Neural crest cell (in vitro differentiated cells): ENCODE measurements around the gene HECW1. TPM values are rescaled to one million over a fixed set of nuclear protein-coding genes. Genes with fewer than 3 reads are reported as not detected.
A peak's percentile ranks its signal among the peaks of the same experiment; 100 is the strongest.

Experiments used
- DNase-seq: peaks from one replicate; pipeline ENCODE4 v3.0.0; 2021; ENCODE audit warnings: low read depth, mixed read lengths, low spot score
- H3K27ac Mint-ChIP-seq: one replicate; pipeline ENCODE4 v1.8.0; 2021; ENCODE audit warnings: mild to moderate bottlenecking, mixed read lengths; ENCODE audit not compliant: unreplicated experiment
- H3K27me3 Mint-ChIP-seq: 2 replicates; pipeline ENCODE4 v1.8.0; 2021; ENCODE audit warnings: low read depth, mild to moderate bottlenecking, mixed read lengths
- H3K36me3 Mint-ChIP-seq: 2 replicates; pipeline ENCODE4 v1.8.0; 2021; ENCODE audit warnings: low read depth, mild to moderate bottlenecking, mixed read lengths
- H3K4me1 Mint-ChIP-seq: 2 replicates; pipeline ENCODE4 v1.8.0; 2021; ENCODE audit warnings: mixed read lengths
- H3K4me3 Mint-ChIP-seq: one replicate; pipeline ENCODE4 v1.8.0; 2021; ENCODE audit warnings: mild to moderate bottlenecking, mixed read lengths
- H3K9me3 Mint-ChIP-seq: 2 replicates; pipeline ENCODE4 v1.8.0; 2021; ENCODE audit warnings: mixed read lengths
- CTCF ChIP-seq: fragments of 200-600 bp; sonication (generic); conservative IDR thresholded peaks from 2 replicates; pipeline ENCODE4 v1.5.0; 2021; ENCODE audit warnings: antibody characterized with exemption, mild to moderate bottlenecking
- total RNA-seq: library from RNA; stranded (reverse); gene quantifications from 2 replicates; pipeline ENCODE4 v1.2.1, GENCODE V29; 2021

The HECW1 gene
- total RNA-seq, 1 donor from 2014 or later: 3.6 TPM

GRCh38 chr7:43104874-43105520, 7.5 kb upstream of the HECW1 start:
- Mint-ChIP-seq H3K9me3 (peaks cover 2% of the 10 kb centered on the region), H3K27me3 (peaks cover 22% of the 10 kb centered on the region), H3K36me3 (no peaks in the 10 kb centered on the region), H3K4me1 (peaks cover 4% of the 10 kb centered on the region), H3K4me3 (no peak overlapping the region), H3K27ac (no peak overlapping the region)
- no peak for DNase-seq
- no peak for TF ChIP-seq CTCF

- DNase-seq: no peak
- TF ChIP-seq CTCF: no peak
- H3K27me3 Mint-ChIP-seq: peaks cover 27% of the 10 kb centered on the region
- peaks cover 4% of the 10 kb centered on the region for H3K4me1 Mint-ChIP-seq
- no peak overlapping the region for H3K27ac Mint-ChIP-seq
- no peak overlapping the region for H3K4me3 Mint-ChIP-seq
- no peaks in the 10 kb centered on the region for H3K36me3 Mint-ChIP-seq
- H3K9me3 Mint-ChIP-seq: peaks cover 2% of the 10 kb centered on the region
Measured at GRCh38 chr7:43105521-43106120, 6.8 kb upstream of the HECW1 start.

- peak; percentile 83 for DNase-seq
- Mint-ChIP-seq H3K4me1 (peaks cover 7% of the 10 kb centered on the region), H3K27ac (peak overlapping the region; percentile 59), H3K36me3 (no peaks in the 10 kb centered on the region), H3K9me3 (peaks cover 2% of the 10 kb centered on the region), H3K27me3 (peaks cover 50% of the 10 kb centered on the region), H3K4me3 (no peak overlapping the region)
- TF ChIP-seq CTCF: peak; percentile 86
Measured at GRCh38 chr7:43108255-43109011, 4.0 kb upstream of the HECW1 start.

- Mint-ChIP-seq H3K27ac (no peak overlapping the region), H3K36me3 (no peaks in the 10 kb centered on the region), H3K9me3 (no peaks in the 10 kb centered on the region), H3K4me1 (peaks cover 18% of the 10 kb centered on the region), H3K27me3 (peaks cover 73% of the 10 kb centered on the region), H3K4me3 (peak overlapping the region; percentile 78)
- TF ChIP-seq CTCF: no peak
- DNase-seq: no peak
Measured at GRCh38 chr7:43110791-43111535, 1.5 kb upstream of the HECW1 start.
